ENCODE measurements around the gene TMEM63C. TPM values are rescaled to one million over a fixed set of nuclear protein-coding genes. Genes with fewer than 3 reads are reported as not detected.

TMEM63C gene
- total and polyA plus RNA-seq, 11 donors = 0.01 to 4.0 (median 1.7) TPM; not detected in 1

DNA sequence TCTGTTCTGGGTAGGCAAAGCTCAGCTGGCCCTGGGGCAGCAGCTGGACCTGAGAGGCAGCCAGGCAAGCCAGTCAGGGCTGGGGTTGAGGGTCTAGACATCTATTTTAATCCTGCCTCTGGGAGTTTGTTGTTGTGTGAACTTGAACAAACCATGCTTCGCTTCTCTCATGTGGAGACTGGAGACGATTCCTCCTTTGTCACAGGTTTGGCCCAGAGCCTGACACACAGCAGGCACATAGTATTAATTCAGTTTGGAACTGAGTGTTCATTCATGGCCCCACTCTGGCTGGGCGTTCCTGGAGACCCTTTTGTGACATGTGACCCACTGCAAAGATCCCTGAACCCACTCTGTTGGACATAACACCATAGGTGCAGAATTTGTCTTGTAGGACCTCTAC is 50.1 kb downstream of the TMEM63C start:
- TF ChIP-seq, protein P1, sequence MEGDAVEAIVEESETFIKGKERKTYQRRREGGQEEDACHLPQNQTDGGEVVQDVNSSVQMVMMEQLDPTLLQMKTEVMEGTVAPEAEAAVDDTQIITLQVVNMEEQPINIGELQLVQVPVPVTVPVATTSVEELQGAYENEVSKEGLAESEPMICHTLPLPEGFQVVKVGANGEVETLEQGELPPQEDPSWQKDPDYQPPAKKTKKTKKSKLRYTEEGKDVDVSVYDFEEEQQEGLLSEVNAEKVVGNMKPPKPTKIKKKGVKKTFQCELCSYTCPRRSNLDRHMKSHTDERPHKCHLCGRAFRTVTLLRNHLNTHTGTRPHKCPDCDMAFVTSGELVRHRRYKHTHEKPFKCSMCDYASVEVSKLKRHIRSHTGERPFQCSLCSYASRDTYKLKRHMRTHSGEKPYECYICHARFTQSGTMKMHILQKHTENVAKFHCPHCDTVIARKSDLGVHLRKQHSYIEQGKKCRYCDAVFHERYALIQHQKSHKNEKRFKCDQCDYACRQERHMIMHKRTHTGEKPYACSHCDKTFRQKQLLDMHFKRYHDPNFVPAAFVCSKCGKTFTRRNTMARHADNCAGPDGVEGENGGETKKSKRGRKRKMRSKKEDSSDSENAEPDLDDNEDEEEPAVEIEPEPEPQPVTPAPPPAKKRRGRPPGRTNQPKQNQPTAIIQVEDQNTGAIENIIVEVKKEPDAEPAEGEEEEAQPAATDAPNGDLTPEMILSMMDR (IDR thresholded peaks at IDR 0.05) = no peak
- no peaks in the 10 kb centered on the region for H3K27me3 ChIP-seq
- H3K9me3 ChIP-seq = peaks cover 0 to 5% (median 0%) of the 10 kb centered on the region in 12 donors
- no peaks in the 10 kb centered on the region for H3K36me3 ChIP-seq
- DNase-seq = no peak
- H3K27ac ChIP-seq = no peak overlapping the region
- ATAC-seq = no peak
- intact Hi-C loops (cut with DNase I) = no loop called here
- no peak overlapping the region for H3K4me3 ChIP-seq
- no peaks in the 10 kb centered on the region for H3K4me1 ChIP-seq
- WGBS, 4 donors = 62 to 72% (median 62%) methylated on average over 3 of the region's 3 CpGs

DNA sequence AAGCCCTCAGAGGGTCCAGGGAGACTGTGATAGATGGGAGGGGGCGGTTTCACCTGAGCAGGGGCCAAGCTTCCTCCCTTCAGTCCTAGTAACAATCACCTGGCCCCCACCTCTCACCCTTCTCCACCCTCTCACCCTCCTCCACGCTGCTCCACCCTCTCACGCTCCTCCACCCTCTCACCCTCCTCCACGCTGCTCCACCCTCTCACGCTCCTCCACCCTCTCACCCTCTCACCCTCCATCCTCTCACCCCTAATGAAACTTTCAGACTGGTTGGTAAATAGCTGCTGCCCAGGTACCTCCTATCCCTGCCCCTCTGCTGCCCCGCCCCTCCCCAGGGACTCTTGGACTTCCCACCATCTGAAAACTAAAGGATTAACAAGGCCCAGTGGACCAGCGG is 55.2 kb downstream of the TMEM63C start:
- no peak for DNase-seq
- Histone ChIP-seq H3K9me3 (no peaks in the 10 kb centered on the region), H3K4me3 (no peak overlapping the region), H3K36me3 (no peaks in the 10 kb centered on the region), H3K27me3 (no peaks in the 10 kb centered on the region), H3K4me1 (no peaks in the 10 kb centered on the region), H3K27ac (no peak overlapping the region)
- 63 to 71% (median 68%) methylated on average over 7 of the region's 7 CpGs for WGBS, 4 donors
- no peak for ATAC-seq
- no peak for TF ChIP-seq POLR2A (IDR thresholded peaks at IDR 0.05)
- TF ChIP-seq, protein P1 (IDR thresholded peaks at IDR 0.05) = no peak
- intact Hi-C loops (cut with DNase I) = no loop called here

DNA sequence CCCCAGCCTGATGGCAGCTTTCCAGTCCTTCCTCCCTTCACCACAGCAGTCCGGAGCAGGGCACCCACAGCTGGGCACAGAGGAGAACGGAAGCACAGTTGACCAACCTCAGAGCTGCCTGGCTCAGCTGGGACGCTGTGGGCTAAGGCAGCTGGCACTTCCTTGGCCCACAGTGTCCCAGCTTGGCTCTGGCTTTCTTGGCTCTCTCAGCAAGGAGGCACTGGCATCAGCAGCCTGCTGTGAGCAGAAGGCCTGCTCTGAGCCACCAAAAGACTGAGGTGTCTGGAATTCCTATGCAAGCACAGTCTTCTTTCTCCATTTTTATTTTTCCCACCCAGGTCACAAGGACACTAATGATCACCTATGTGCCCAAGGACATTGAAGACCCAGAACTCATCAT is 56.8 kb downstream of the TMEM63C start:
- H3K4me1 ChIP-seq = no peaks in the 10 kb centered on the region
- no peak overlapping the region for H3K4me3 ChIP-seq
- no peaks in the 10 kb centered on the region for H3K9me3 ChIP-seq
- H3K27me3 ChIP-seq = no peaks in the 10 kb centered on the region
- DNase-seq = no peak
- WGBS, 4 donors = 58 to 85% (median 74%) methylated on average over 2 to 3 of the region's 3 CpGs
- TF ChIP-seq, protein P1 (IDR thresholded peaks at IDR 0.05) = no peak
- TF ChIP-seq POLR2A (IDR thresholded peaks at IDR 0.05) = no peak
- intact Hi-C loops (cut with DNase I) = no loop called here
- no peaks in the 10 kb centered on the region for H3K36me3 ChIP-seq
- no peak for ATAC-seq
- H3K27ac ChIP-seq = no peak overlapping the region

DNA sequence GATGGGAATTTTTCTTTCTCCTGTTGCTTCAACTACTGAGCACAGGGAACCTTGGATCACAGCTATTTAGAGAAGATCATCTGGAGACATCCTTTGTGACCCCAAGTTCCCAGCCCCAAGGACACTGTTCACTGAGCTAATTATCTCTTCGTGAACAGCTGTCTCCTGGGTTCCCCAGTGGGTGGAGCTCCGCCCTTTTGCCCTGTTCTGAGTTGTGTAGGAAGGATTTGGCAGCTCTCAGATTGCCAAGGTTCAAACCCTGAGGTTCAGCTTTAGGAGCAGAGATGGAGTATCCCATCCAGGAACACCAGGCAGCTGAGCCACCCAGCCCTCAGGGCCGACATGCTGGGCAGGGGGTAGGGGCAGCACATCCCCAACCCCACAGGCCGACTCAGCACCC is 57.4 kb downstream of the TMEM63C start:
- H3K27me3 ChIP-seq = no peaks in the 10 kb centered on the region
- ATAC-seq (no peak), DNase-seq (no peak)
- H3K4me1 ChIP-seq = no peaks in the 10 kb centered on the region
- intact Hi-C loops (cut with DNase I) = no loop called here
- WGBS, 4 donors = 43 to 61% (median 52%) methylated on average over 3 to 4 of the region's 4 CpGs
- no peaks in the 10 kb centered on the region for H3K36me3 ChIP-seq
- no peak overlapping the region for H3K27ac ChIP-seq
- H3K4me3 ChIP-seq = no peak overlapping the region
- TF ChIP-seq, protein P1 (IDR thresholded peaks at IDR 0.05) = no peak
- no peak for TF ChIP-seq POLR2A (IDR thresholded peaks at IDR 0.05)
- H3K9me3 ChIP-seq = no peaks in the 10 kb centered on the region
